ENCODE data around the gene SETD1A. TPM values are rescaled to one million over a fixed set of nuclear protein-coding genes. Genes with fewer than 3 reads are reported as not detected.

The SETD1A gene
- total RNA-seq, 6 experiments from 2014 or later, result 3.7 to 7.4 (median 6.9) TPM

DNA sequence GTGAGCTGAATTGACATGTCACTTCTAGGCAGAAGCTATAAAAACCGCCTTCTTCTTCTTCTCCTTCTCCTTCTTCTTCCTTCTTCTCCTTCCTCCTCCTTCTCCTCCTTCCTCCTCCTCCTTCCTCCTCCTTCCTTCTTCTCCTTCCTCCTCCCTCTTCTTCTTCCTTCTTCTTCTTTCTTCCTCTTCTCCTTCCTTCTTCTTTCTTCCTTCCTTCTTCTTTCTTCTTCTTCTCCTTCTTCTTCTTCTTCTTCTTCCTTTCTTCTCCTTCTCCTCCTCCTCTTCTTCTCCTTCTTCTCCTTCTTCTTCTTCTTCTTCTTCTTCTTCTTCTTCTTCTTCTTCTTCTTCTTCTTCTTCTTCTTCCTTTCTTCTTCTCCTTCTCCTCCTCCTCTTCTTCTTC, 38.9 kb upstream of the SETD1A start:
- ATAC-seq, result no peak
- H3K36me3 ChIP-seq, result no peaks in the 10 kb centered on the region
- peaks cover 0 to 4% (median 0%) of the 10 kb centered on the region in 4 donors for H3K4me1 ChIP-seq
- no peak for TF ChIP-seq POLR2A (IDR thresholded peaks at IDR 0.05)
- TF ChIP-seq, protein P1, sequence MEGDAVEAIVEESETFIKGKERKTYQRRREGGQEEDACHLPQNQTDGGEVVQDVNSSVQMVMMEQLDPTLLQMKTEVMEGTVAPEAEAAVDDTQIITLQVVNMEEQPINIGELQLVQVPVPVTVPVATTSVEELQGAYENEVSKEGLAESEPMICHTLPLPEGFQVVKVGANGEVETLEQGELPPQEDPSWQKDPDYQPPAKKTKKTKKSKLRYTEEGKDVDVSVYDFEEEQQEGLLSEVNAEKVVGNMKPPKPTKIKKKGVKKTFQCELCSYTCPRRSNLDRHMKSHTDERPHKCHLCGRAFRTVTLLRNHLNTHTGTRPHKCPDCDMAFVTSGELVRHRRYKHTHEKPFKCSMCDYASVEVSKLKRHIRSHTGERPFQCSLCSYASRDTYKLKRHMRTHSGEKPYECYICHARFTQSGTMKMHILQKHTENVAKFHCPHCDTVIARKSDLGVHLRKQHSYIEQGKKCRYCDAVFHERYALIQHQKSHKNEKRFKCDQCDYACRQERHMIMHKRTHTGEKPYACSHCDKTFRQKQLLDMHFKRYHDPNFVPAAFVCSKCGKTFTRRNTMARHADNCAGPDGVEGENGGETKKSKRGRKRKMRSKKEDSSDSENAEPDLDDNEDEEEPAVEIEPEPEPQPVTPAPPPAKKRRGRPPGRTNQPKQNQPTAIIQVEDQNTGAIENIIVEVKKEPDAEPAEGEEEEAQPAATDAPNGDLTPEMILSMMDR (IDR thresholded peaks at IDR 0.05), result no peak
- WGBS (ENCODE audit: insufficient coverage, low coverage, low lambda C conversion rate, missing lambda C conversion rate), result 50% methylated on average over 1 of the region's 1 CpG
- H3K27ac ChIP-seq, result no peak overlapping the region
- DNase-seq, result no peak
- no peaks in the 10 kb centered on the region for H3K27me3 ChIP-seq
- no peaks in the 10 kb centered on the region for H3K9me3 ChIP-seq
- H3K4me3 ChIP-seq, result no peak overlapping the region
- intact Hi-C loops (cut with DNase I), result no loop called here

DNA sequence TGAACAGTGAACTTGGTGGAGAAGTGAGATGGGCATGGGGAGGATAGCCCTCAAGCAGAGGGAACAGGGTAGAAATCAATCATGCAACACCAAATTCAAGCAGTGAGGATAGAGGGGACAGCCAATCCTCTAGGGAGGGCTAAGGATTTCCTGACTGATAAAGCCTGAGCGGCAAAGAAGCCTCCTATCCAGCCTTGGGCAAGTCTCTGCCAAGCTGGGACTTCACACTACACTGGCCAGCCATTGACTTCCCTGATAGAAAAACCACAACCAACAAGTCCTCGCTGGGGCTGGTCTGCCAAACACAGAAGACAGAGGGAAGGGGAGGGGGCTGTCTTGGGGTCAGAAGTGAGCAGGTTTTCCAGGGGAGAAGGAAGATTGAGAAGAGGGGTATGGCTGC, 36.7 kb upstream of the SETD1A start:
- no CpG with 5 or more reads among the region's 2 CpGs for WGBS (ENCODE audit: insufficient coverage, low coverage, low lambda C conversion rate, missing lambda C conversion rate)
- Histone ChIP-seq H3K9me3 (no peaks in the 10 kb centered on the region), H3K36me3 (no peaks in the 10 kb centered on the region), H3K27me3 (no peaks in the 10 kb centered on the region), H3K4me3 (no peak overlapping the region), H3K27ac (no peak overlapping the region), H3K4me1 (peaks cover 0 to 4% (median 0%) of the 10 kb centered on the region in 4 donors)
- ATAC-seq (no peak), DNase-seq (no peak)
- intact Hi-C loops (cut with DNase I), result no loop called here
- TF ChIP-seq, protein P1 (IDR thresholded peaks at IDR 0.05), result no peak
- no peak for TF ChIP-seq POLR2A (IDR thresholded peaks at IDR 0.05)

DNA sequence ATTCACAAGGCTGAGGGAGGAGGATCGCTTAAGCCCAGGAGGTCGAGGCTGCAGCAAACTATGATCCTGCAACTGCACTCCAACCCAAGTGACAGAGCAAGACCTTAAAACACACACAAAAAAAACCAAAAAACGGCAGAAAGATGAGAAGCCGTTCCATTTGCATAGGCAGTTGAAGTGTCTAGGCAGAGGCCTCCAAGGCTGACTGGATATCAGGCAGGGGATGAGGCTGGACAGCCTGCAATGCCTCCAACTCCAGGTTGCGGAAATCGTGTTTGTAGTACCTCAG, 36.2 kb upstream of the SETD1A start:
- H3K36me3 ChIP-seq, result no peaks in the 10 kb centered on the region
- H3K4me1 ChIP-seq, result peaks cover 0 to 4% (median 0%) of the 10 kb centered on the region in 4 donors
- H3K27ac ChIP-seq, result peak overlapping the region in 2 of 3 donors; percentile 73 to 93
- WGBS (ENCODE audit: insufficient coverage, low coverage, low lambda C conversion rate, missing lambda C conversion rate), result 8% methylated on average over 5 of the region's 6 CpGs
- H3K9me3 ChIP-seq, result no peaks in the 10 kb centered on the region
- H3K4me3 ChIP-seq, result peak overlapping the region; percentile 52 to 63 (median 54)
- no peaks in the 10 kb centered on the region for H3K27me3 ChIP-seq
- intact Hi-C loops (cut with DNase I), result no loop called here
- TF ChIP-seq, protein P1 (IDR thresholded peaks at IDR 0.05), result no peak
- TF ChIP-seq POLR2A (IDR thresholded peaks at IDR 0.05), result no peak
- no peak for DNase-seq
- no peak for ATAC-seq

DNA sequence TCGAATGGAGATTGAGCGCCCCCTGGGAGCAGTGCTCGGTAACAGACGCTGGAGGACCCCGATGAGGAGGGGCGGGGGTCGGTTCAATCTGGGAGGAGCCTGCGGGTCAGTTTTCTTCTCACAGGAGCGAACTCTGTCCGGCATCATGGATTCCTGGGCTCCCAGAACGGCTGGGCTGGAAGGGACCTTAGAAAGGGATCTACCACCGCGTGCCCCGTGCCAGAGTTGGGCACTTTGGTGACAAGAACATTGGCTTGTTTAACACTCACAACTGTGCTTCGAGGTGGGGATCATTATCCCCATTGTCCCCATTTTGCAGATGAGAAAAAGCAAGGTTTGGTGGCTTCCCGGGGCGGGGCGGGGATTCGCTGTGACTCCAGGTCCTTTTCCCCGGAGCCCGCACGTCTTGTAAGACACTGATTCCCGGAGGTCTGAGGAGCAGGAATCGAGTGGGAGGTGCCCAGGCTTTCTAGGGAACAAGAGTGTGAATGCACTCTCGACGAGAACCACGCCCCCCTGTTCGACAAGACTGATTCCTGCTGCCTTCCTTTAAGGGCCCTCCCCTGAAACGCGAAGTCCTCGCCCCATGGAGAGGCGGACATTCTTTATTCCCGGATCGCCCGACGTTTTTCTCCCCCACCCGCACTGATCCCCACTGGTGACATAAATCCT, 35.7 kb upstream of the SETD1A start:
- TF ChIP-seq POLR2A (IDR thresholded peaks at IDR 0.05), result no peak
- TF ChIP-seq, protein P1 (IDR thresholded peaks at IDR 0.05), result peak; percentile 85 to 93 (median 88)
- Histone ChIP-seq H3K4me3 (peak overlapping the region; percentile 52 to 63 (median 54)), H3K4me1 (peaks cover 0 to 4% (median 0%) of the 10 kb centered on the region in 4 donors), H3K27ac (peak overlapping the region in 2 of 3 donors; percentile 73 to 93), H3K9me3 (no peaks in the 10 kb centered on the region), H3K36me3 (no peaks in the 10 kb centered on the region), H3K27me3 (no peaks in the 10 kb centered on the region)
- DNase-seq (peak; percentile 86 to 88 (median 87)), ATAC-seq (peak; percentile 10 to 28 (median 24))
- intact Hi-C loops (cut with DNase I), result no loop called here
- 0% methylated on average over 27 of the region's 37 CpGs for WGBS (ENCODE audit: insufficient coverage, low coverage, low lambda C conversion rate, missing lambda C conversion rate)

All from right lobe of liver (tissue), 6 donors.